ENCODE results near the gene DNAJC11. TPM values are rescaled to one million over a fixed set of nuclear protein-coding genes. Genes with fewer than 3 reads are reported as not detected.

Gene DNAJC11
- total and polyA plus RNA-seq, 2 experiments from 2014 or later, result 64.7 to 67.9 TPM

DNA sequence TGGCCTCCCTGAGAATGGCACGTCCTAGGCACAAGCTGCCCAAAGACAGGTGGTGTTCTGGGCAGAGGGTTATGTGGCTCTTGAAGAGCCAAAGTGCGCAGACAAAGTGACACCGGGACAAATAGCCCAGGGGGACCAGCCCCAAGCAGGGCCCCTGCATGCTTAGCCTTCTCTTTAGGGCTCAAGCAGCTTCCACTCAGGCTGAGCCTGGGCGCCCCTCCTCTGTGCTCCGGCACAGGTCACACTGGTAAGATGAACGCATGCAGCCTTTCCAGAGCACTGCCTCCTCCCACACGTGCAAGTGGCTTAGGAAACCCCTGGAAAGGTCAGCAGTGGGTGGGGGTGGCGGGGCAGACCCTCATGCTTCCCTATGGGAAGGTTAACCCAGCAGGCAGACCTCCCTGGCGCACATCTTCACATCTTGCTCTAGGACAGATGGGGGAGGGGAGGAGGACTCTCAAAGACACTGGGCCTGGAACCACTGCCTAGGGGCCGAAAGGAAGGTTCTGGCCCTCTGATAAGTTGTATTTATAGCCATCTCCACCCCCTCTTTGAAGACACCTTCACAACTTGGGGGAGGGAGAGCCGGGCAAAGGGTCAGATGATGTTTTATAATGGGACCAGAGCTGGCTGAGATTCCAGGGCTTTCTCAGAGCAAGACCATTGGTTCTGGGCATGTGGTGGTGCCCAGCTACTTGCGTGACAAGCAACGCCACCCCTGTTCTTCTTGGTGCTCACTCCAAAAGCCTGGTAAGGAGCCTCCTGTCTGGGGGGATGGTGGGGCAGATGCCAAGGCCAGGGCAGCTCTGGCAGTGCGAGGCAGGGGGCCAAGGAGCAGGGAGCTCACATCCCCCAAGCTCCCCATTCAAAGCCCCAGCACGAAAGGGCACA is 104.5 kb downstream of the DNAJC11 start:
- Histone ChIP-seq H3K27ac (peak overlapping the region; percentile 86), H3K27me3 (no peaks in the 10 kb centered on the region), H3K9me3 (ENCODE audit: low read depth) (no peaks in the 10 kb centered on the region), H3K4me1 (ENCODE audit: low read depth) (peaks cover 31% of the 10 kb centered on the region), H3K4me3 (no peak overlapping the region), H3K36me3 (peaks cover 43% of the 10 kb centered on the region)
- peak in 1 of 2 donors; percentile 60 for DNase-seq (ENCODE audit: low read depth in 1 of 2, low spot score in 1 of 2)
- TF ChIP-seq, protein P1, sequence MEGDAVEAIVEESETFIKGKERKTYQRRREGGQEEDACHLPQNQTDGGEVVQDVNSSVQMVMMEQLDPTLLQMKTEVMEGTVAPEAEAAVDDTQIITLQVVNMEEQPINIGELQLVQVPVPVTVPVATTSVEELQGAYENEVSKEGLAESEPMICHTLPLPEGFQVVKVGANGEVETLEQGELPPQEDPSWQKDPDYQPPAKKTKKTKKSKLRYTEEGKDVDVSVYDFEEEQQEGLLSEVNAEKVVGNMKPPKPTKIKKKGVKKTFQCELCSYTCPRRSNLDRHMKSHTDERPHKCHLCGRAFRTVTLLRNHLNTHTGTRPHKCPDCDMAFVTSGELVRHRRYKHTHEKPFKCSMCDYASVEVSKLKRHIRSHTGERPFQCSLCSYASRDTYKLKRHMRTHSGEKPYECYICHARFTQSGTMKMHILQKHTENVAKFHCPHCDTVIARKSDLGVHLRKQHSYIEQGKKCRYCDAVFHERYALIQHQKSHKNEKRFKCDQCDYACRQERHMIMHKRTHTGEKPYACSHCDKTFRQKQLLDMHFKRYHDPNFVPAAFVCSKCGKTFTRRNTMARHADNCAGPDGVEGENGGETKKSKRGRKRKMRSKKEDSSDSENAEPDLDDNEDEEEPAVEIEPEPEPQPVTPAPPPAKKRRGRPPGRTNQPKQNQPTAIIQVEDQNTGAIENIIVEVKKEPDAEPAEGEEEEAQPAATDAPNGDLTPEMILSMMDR (IDR thresholded peaks at IDR 0.05; ENCODE audit: low read depth, low read length), result no peak

DNA sequence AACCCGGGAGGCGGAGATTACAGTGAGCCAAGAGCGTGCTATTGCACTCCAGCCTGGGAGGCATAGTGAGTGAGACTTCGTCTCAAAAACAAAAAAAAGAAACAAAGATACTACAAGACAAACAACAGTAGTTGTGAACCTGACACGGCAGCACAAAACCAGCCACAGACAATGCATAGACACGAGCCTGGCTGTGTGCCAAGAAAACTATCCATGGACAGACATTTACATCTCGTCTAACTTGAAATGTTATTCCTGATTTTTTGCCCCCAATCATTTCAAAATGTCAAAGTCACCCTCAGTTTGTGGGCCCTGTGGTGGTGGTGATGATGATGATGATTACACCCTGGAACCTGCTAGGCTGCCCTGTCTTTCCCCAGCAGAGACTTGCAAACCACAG is 105.3 kb downstream of the DNAJC11 start:
- H3K36me3 ChIP-seq, result peaks cover 43% of the 10 kb centered on the region
- no peak overlapping the region for H3K4me3 ChIP-seq
- DNase-seq (ENCODE audit: low read depth in 1 of 2, low spot score in 1 of 2), result no peak
- no peaks in the 10 kb centered on the region for H3K27me3 ChIP-seq
- no peaks in the 10 kb centered on the region for H3K9me3 ChIP-seq (ENCODE audit: low read depth)
- TF ChIP-seq, protein P1 (IDR thresholded peaks at IDR 0.05; ENCODE audit: low read depth, low read length), result no peak
- H3K27ac ChIP-seq, result peak overlapping the region; percentile 86
- peaks cover 31% of the 10 kb centered on the region for H3K4me1 ChIP-seq (ENCODE audit: low read depth)

DNA sequence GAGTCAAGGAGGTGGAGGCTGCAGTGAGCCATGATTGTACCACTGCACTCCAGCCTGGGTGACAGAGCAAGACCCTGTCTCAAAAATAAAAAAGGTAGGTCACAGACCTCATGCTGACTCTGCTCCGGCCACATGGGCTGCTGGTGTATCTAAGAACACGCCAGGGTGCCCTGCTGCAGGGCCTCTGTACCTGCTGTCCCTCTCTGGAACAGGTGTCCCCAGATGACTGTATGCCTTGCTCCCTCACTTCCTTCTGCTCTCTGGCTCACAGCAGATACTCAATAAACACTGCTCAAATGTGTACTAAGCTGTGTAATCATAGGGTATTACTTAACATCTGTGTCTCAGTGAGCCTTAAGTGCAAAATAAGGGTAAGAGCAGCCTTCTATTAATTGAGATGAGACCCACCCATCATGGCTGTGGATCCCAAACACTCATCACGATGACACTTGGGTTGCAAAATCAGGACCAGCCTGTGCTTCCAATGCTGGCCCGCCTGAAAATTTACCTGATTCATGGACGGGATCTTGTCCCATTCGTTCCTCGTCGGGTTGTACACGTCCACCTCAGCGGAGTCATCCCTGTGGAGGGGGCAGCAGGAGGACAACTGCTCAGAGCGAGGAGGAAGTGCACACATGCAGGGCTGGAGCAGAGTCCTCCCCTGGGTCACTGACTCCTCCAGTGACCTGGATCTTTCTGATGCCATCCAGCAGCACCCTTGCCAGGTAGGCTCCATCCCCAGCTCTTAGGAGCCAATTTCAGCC is 106.5 kb downstream of the DNAJC11 start:
- Histone ChIP-seq H3K4me1 (ENCODE audit: low read depth) (peaks cover 26% of the 10 kb centered on the region), H3K27ac (no peak overlapping the region), H3K36me3 (peaks cover 53% of the 10 kb centered on the region), H3K4me3 (no peak overlapping the region), H3K9me3 (ENCODE audit: low read depth) (no peaks in the 10 kb centered on the region), H3K27me3 (no peaks in the 10 kb centered on the region)
- no peak for DNase-seq (ENCODE audit: low read depth in 1 of 2, low spot score in 1 of 2)
- TF ChIP-seq, protein P1 (IDR thresholded peaks at IDR 0.05; ENCODE audit: low read depth, low read length), result no peak

DNA sequence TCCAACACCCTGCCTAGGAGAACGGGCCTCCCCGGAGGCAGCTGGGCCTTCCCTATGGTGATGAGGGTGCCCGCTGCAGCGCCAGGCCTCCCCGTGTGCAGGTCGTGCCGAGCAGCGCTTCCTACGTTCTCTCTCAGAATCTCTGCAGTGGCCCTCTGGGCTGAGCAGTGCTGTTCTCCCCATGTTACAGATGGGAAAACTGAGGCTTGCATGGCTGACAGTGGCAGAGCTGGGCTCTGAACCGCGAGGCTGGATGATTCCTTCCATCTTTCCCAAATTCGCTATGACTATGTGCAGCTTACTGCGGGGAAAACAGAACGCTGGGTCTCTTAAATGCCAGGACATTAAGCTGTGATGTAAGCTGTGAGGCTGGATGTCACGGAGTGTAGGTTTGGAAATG is 107.8 kb downstream of the DNAJC11 start:
- Histone ChIP-seq H3K27me3 (no peaks in the 10 kb centered on the region), H3K4me1 (ENCODE audit: low read depth) (peaks cover 20% of the 10 kb centered on the region), H3K4me3 (no peak overlapping the region), H3K36me3 (peaks cover 65% of the 10 kb centered on the region), H3K27ac (no peak overlapping the region), H3K9me3 (ENCODE audit: low read depth) (no peaks in the 10 kb centered on the region)
- TF ChIP-seq, protein P1 (IDR thresholded peaks at IDR 0.05; ENCODE audit: low read depth, low read length), result no peak
- DNase-seq (ENCODE audit: low read depth in 1 of 2, low spot score in 1 of 2), result no peak

DNA sequence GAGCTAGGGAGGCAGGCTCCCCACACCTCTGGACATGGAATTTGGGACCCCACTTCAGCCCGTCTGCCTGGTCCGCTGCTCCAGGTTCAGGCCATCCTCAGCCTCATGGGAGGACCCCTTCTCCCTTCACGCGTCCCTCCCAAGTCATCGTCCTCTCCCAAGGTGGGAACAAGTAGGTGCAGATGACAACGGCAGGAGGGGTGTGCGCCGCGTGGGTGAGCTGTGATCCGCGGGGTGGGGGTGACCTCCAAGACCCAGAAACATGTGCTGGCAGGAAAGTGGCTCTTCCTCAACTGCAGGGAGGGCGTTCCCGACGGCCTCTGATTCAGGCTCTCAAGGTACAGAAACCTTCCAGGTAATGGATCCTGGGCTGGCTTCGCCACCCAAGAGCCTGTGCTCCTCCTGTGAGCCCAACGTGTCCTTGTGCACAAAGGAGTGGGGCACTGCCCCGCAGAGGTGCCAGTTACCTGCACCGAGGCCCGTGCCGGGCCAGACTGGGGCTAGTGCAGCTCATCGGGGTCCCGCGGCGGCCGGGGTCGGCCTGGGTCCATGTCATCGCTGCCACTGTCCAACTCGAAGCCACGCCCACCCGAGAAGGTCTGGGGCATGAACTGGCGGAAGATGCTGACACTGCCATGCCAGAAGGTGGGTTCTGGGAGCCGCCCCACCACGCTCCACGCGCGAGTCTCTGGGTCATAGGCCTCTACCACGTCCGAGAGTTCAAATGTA is 108.6 kb downstream of the DNAJC11 start:
- Histone ChIP-seq H3K9me3 (ENCODE audit: low read depth) (no peaks in the 10 kb centered on the region), H3K36me3 (peaks cover 70% of the 10 kb centered on the region), H3K4me3 (no peak overlapping the region), H3K4me1 (ENCODE audit: low read depth) (peaks cover 17% of the 10 kb centered on the region), H3K27ac (no peak overlapping the region), H3K27me3 (no peaks in the 10 kb centered on the region)
- DNase-seq (ENCODE audit: low read depth in 1 of 2, low spot score in 1 of 2), result no peak
- TF ChIP-seq, protein P1 (IDR thresholded peaks at IDR 0.05; ENCODE audit: low read depth, low read length), result no peak

All from cardiac muscle cell (in vitro differentiated cells and primary cell).